ENCODE data around the gene ASTL.

- TF ChIP-seq GABPA (IDR thresholded peaks at IDR 0.05 in 1 of 2, conservative IDR thresholded peaks at IDR 0.05 in 1 of 2) (no peak), CTCF (IDR thresholded peaks at IDR 0.05; ENCODE audit: low read depth, low read length, missing input control) (no peak), YY1 (IDR thresholded peaks at IDR 0.05) (no peak), RXRA (IDR thresholded peaks at IDR 0.05) (no peak), MAX (IDR thresholded peaks at IDR 0.05) (no peak), NR2F2 (IDR thresholded peaks at IDR 0.05) (no peak)
Measured at GRCh38 chr2:96139181-96139758, 968 bp upstream of the ASTL start.

Data from liver (tissue), 3 donors.